Liver (tissue), 9 donors: ENCODE data around the gene ENC1. TPM values are rescaled to one million over a fixed set of nuclear protein-coding genes. Genes with fewer than 3 reads are reported as not detected.
A peak's percentile ranks its signal among the peaks of the same experiment; 100 is the strongest.

ENCODE experiments used
- DNase-seq: peaks from one replicate; pipeline ENCODE4 v3.0.0-alpha.2; 2017; ENCODE audit warnings: low spot score
- H3K27ac ChIP-seq, 2 donors: one replicate each; pipeline ENCODE4 v1.7.0; 2013; ENCODE audit warnings: inconsistent platforms in 2 of 2, low read length in 2 of 2, control low read depth in 1 of 2, low read depth in 1 of 2, mild to moderate bottlenecking in 1 of 2
- H3K27me3 ChIP-seq, 4 donors: one replicate each; pipeline versions ENCODE4 v1.6.1 to v1.7.0; 2013; ENCODE audit warnings: low read length in 3 of 4, inconsistent platforms in 1 of 4, mild to moderate bottlenecking in 1 of 4, moderate library complexity in 1 of 4; ENCODE audit not compliant: control insufficient read depth in 4 of 4, insufficient read depth in 4 of 4
- H3K36me3 ChIP-seq, 4 donors: one replicate each; pipeline versions ENCODE4 v1.6.1 to v1.7.0; 2013; ENCODE audit warnings: low read length in 3 of 4, mild to moderate bottlenecking in 3 of 4, low read depth in 1 of 4, moderate library complexity in 1 of 4; ENCODE audit not compliant: control insufficient read depth in 4 of 4, insufficient read depth in 3 of 4
- H3K4me1 ChIP-seq, 4 donors: one replicate each; pipeline versions ENCODE4 v1.6.1 to v1.7.0; 2013; ENCODE audit warnings: low read length in 3 of 4, mild to moderate bottlenecking in 3 of 4, moderate library complexity in 1 of 4; ENCODE audit not compliant: control insufficient read depth in 4 of 4, insufficient read depth in 4 of 4
- H3K4me3 ChIP-seq, 3 donors: one replicate each; pipeline versions ENCODE4 v1.6.1 to v1.7.0; 2013; ENCODE audit warnings: low read length in 3 of 3, control low read depth in 1 of 3, low read depth in 1 of 3, mild to moderate bottlenecking in 1 of 3
- H3K9ac ChIP-seq, 2 donors: one replicate each; pipeline ENCODE4 v1.7.0; 2013; ENCODE audit warnings: low read length in 2 of 2, mild to moderate bottlenecking in 2 of 2, moderate library complexity in 2 of 2, control low read depth in 1 of 2, low read depth in 1 of 2
- H3K9me3 ChIP-seq, 4 donors: one replicate each; pipeline versions ENCODE4 v1.6.1 to v1.7.0; 2013; ENCODE audit warnings: low read length in 3 of 4; ENCODE audit not compliant: control insufficient read depth in 4 of 4
- EGR1 ChIP-seq, 2 donors: IDR thresholded peaks; 2 replicates each; pipeline ENCODE4 v1.6.1; 2016 to 2018; ENCODE audit warnings: antibody characterized with exemption in 2 of 2, low read depth in 2 of 2
- FOXA1 ChIP-seq: IDR thresholded peaks from 2 replicates; pipeline ENCODE4 v1.6.1; 2016; ENCODE audit warnings: antibody characterized with exemption
- FOXA2 ChIP-seq: IDR thresholded peaks from 2 replicates; pipeline ENCODE4 v1.6.1; 2016; ENCODE audit warnings: antibody characterized with exemption
- GABPA ChIP-seq, 2 donors: IDR thresholded peaks in 1 of 2; conservative IDR thresholded peaks in 1 of 2; 2 replicates each; pipeline ENCODE4 v1.6.1; 2016; ENCODE audit warnings: antibody characterized with exemption in 2 of 2, mild to moderate bottlenecking in 1 of 2, moderate library complexity in 1 of 2
- HNF4A ChIP-seq, 2 donors: conservative IDR thresholded peaks; 2 replicates each; pipeline ENCODE4 v1.6.1; 2016; ENCODE audit warnings: antibody characterized with exemption in 2 of 2, mild to moderate bottlenecking in 2 of 2
- HNF4G ChIP-seq: IDR thresholded peaks from 2 replicates; pipeline ENCODE4 v1.6.1; 2016; ENCODE audit warnings: antibody characterized with exemption
- JUND ChIP-seq, 2 donors: IDR thresholded peaks; 2 replicates each; pipeline ENCODE4 v1.6.1; 2016; ENCODE audit warnings: antibody characterized with exemption in 2 of 2
- NR2F2 ChIP-seq: IDR thresholded peaks from 2 replicates; pipeline ENCODE4 v1.6.1; 2016; ENCODE audit warnings: antibody characterized with exemption
- RAD21 ChIP-seq, 2 donors: IDR thresholded peaks; 2 replicates each; pipeline ENCODE4 v1.6.1; 2016; ENCODE audit warnings: antibody characterized with exemption in 2 of 2, mild to moderate bottlenecking in 2 of 2
- RXRA ChIP-seq, 2 donors: IDR thresholded peaks; 2 replicates each; pipeline ENCODE4 v1.6.1; 2017 to 2018; ENCODE audit warnings: antibody characterized with exemption in 2 of 2, mild to moderate bottlenecking in 1 of 2
- SP1 ChIP-seq: IDR thresholded peaks from 2 replicates; pipeline ENCODE4 v1.6.1; 2018; ENCODE audit warnings: antibody characterized with exemption, mild to moderate bottlenecking
- TAF1 ChIP-seq: conservative IDR thresholded peaks from 2 replicates; pipeline ENCODE4 v1.6.1; 2016; ENCODE audit warnings: antibody characterized with exemption, mild to moderate bottlenecking
- YY1 ChIP-seq: IDR thresholded peaks from 2 replicates; pipeline ENCODE4 v1.6.1; 2016; ENCODE audit warnings: antibody characterized with exemption, mild to moderate bottlenecking
- WGBS: extraction: QIAGEN DNeasy Blood & Tissue Kit; methylation state at CpG from one replicate; pipeline ENCODE4 v1.1.7; 2013; 5-methylcytosine and 5-hydroxymethylcytosine counted together
- polyA plus RNA-seq, 2 donors: library from polyadenylated mRNA; stranded (reverse) in 1 of 2; unstranded in 1 of 2; fragments of 200-250 nt in 1 of 2; fragments of >200 nt in 1 of 2; fragmentation: Nextera tagmentation in 1 of 2; extraction: Ambion mirVana in 1 of 2; gene quantifications; one replicate each; pipeline versions ENCODE4 v1.2.1 to v1.2.3, GENCODE V29; 2013 to 2015
- total RNA-seq, 2 donors: library from RNA; depleted of rRNA; stranded (reverse); fragments of >200 nt; gene quantifications; one replicate each; pipeline ENCODE4 v1.2.3, GENCODE V29; 2014
- TF ChIP-seq, protein P1 (sequence below): IDR thresholded peaks from 2 replicates; pipeline ENCODE4 v1.6.1; 2016; ENCODE audit warnings: antibody characterized with exemption
- TF ChIP-seq, protein P2 (sequence below): fragments of 150-350 bp; IDR thresholded peaks from 2 replicates; pipeline ENCODE4 v1.5.1; 2017; ENCODE audit warnings: improper control_type of control experiment, low read depth, low read length; ENCODE audit not compliant: missing input control
- TF ChIP-seq, protein P3 (sequence below): IDR thresholded peaks from 2 replicates; pipeline ENCODE4 v1.6.1; 2016; ENCODE audit warnings: antibody characterized with exemption
- TF ChIP-seq, protein P4 (sequence below): IDR thresholded peaks from 2 replicates; pipeline ENCODE4 v1.6.1; 2016; ENCODE audit warnings: antibody characterized with exemption
- TF ChIP-seq, protein P5 (sequence below): IDR thresholded peaks from 2 replicates; pipeline ENCODE4 v1.6.1; 2016; ENCODE audit warnings: antibody characterized with exemption, mild to moderate bottlenecking
- donor health status: healthy.
- donor health status: healthy.
- donor health status: healthy.
- donor health status: healthy.
- donor health status: healthy.

The ENC1 gene
- total and polyA plus RNA-seq, 4 donors: 5.7 to 34.4 (median 13.8) TPM

DNA sequence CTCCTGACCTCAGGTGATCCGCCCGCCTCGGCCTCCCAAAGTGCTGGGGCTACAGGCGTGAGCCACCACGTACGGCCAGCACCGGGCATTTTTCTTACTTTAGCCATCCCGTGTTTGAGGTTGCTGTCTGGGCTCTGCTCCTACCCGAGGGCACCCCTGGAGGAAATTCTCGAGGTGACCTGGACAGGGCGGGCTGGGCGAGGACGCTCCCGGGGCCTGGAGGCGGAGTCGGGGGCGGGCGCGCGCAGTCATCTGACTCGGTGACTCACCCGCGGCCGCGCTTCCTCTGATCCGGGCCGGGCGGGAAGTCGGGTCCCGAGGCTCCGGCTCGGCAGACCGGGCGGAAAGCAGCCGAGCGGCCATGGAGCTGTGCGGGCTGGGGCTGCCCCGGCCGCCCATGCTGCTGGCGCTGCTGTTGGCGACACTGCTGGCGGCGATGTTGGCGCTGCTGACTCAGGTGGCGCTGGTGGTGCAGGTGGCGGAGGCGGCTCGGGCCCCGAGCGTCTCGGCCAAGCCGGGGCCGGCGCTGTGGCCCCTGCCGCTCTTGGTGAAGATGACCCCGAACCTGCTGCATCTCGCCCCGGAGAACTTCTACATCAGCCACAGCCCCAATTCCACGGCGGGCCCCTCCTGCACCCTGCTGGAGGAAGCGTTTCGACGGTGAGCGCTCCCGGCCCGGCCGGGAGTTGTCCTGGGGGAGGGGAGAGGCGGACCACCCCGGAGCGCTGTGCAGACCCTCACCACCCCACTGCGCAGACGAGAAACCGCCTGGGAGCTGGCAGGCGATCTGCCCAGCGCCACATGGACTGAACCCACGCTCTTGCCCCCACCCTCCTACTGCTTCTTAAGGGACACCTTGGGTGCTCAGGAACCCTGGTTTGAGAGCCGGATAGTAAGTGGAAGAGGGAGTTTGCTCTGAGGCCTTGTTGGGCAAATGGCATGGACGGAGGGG, 44.6 kb upstream of the ENC1 start, which contains the start of gene HEXB:
Gene HEXB, plus strand, starts transcription at position 334 of the 952 bp plus-strand sequence. Its CDS starts 28 bp downstream, at position 362.
- Histone ChIP-seq H3K4me1 (peaks cover 0 to 18% (median 9%) of the 10 kb centered on the region in 4 donors), H3K9ac (peak within 1 kb of the TSS; percentile 33 to 69), H3K36me3 (peaks cover 0 to 8% (median 3%) of the 10 kb centered on the region in 4 donors), H3K27me3 (no peaks in the 10 kb centered on the region), H3K4me3 (peak within 1 kb of the TSS; percentile 65 to 92 (median 78)), H3K9me3 (no peaks in the 10 kb centered on the region), H3K27ac (peak within 1 kb of the TSS; percentile 79 to 83)
- WGBS: 4% methylated on average over 78 of the region's 78 CpGs
- TF ChIP-seq, protein P1, sequence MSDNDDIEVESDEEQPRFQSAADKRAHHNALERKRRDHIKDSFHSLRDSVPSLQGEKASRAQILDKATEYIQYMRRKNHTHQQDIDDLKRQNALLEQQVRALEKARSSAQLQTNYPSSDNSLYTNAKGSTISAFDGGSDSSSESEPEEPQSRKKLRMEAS: no peak
- TF ChIP-seq HNF4G: no peak
- TF ChIP-seq, protein P2, sequence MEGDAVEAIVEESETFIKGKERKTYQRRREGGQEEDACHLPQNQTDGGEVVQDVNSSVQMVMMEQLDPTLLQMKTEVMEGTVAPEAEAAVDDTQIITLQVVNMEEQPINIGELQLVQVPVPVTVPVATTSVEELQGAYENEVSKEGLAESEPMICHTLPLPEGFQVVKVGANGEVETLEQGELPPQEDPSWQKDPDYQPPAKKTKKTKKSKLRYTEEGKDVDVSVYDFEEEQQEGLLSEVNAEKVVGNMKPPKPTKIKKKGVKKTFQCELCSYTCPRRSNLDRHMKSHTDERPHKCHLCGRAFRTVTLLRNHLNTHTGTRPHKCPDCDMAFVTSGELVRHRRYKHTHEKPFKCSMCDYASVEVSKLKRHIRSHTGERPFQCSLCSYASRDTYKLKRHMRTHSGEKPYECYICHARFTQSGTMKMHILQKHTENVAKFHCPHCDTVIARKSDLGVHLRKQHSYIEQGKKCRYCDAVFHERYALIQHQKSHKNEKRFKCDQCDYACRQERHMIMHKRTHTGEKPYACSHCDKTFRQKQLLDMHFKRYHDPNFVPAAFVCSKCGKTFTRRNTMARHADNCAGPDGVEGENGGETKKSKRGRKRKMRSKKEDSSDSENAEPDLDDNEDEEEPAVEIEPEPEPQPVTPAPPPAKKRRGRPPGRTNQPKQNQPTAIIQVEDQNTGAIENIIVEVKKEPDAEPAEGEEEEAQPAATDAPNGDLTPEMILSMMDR: peak; percentile 9
- peak in 1 of 2 donors; percentile 5 for TF ChIP-seq RAD21 (IDR thresholded peaks at IDR 0.05)
- no peak for TF ChIP-seq TAF1
- TF ChIP-seq RXRA (IDR thresholded peaks at IDR 0.05): peak in 1 of 2 donors; percentile 27
- peak; percentile 91 to 97 for TF ChIP-seq JUND (IDR thresholded peaks at IDR 0.05)
- TF ChIP-seq SP1: peak; percentile 23
- no peak for TF ChIP-seq FOXA2
- TF ChIP-seq, protein P3, sequence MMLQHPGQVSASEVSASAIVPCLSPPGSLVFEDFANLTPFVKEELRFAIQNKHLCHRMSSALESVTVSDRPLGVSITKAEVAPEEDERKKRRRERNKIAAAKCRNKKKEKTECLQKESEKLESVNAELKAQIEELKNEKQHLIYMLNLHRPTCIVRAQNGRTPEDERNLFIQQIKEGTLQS: peak; percentile 78
- no peak for TF ChIP-seq HNF4A (conservative IDR thresholded peaks at IDR 0.05)
- TF ChIP-seq EGR1 (IDR thresholded peaks at IDR 0.05; ENCODE audit: low read depth in 2 of 2): no peak
- TF ChIP-seq, protein P4, sequence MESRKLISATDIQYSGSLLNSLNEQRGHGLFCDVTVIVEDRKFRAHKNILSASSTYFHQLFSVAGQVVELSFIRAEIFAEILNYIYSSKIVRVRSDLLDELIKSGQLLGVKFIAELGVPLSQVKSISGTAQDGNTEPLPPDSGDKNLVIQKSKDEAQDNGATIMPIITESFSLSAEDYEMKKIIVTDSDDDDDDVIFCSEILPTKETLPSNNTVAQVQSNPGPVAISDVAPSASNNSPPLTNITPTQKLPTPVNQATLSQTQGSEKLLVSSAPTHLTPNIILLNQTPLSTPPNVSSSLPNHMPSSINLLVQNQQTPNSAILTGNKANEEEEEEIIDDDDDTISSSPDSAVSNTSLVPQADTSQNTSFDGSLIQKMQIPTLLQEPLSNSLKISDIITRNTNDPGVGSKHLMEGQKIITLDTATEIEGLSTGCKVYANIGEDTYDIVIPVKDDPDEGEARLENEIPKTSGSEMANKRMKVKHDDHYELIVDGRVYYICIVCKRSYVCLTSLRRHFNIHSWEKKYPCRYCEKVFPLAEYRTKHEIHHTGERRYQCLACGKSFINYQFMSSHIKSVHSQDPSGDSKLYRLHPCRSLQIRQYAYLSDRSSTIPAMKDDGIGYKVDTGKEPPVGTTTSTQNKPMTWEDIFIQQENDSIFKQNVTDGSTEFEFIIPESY: no peak
- TF ChIP-seq, protein P5, sequence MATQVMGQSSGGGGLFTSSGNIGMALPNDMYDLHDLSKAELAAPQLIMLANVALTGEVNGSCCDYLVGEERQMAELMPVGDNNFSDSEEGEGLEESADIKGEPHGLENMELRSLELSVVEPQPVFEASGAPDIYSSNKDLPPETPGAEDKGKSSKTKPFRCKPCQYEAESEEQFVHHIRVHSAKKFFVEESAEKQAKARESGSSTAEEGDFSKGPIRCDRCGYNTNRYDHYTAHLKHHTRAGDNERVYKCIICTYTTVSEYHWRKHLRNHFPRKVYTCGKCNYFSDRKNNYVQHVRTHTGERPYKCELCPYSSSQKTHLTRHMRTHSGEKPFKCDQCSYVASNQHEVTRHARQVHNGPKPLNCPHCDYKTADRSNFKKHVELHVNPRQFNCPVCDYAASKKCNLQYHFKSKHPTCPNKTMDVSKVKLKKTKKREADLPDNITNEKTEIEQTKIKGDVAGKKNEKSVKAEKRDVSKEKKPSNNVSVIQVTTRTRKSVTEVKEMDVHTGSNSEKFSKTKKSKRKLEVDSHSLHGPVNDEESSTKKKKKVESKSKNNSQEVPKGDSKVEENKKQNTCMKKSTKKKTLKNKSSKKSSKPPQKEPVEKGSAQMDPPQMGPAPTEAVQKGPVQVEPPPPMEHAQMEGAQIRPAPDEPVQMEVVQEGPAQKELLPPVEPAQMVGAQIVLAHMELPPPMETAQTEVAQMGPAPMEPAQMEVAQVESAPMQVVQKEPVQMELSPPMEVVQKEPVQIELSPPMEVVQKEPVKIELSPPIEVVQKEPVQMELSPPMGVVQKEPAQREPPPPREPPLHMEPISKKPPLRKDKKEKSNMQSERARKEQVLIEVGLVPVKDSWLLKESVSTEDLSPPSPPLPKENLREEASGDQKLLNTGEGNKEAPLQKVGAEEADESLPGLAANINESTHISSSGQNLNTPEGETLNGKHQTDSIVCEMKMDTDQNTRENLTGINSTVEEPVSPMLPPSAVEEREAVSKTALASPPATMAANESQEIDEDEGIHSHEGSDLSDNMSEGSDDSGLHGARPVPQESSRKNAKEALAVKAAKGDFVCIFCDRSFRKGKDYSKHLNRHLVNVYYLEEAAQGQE: no peak
- no peak for TF ChIP-seq FOXA1
- no peak for TF ChIP-seq NR2F2
- TF ChIP-seq YY1: no peak
- TF ChIP-seq GABPA (IDR thresholded peaks at IDR 0.05 in 1 of 2, conservative IDR thresholded peaks at IDR 0.05 in 1 of 2): peak in 1 of 2 donors; percentile 17
- DNase-seq: peak; percentile 82
